H9 (cell line): ENCODE results near the gene USP7. TPM values are rescaled to one million over a fixed set of nuclear protein-coding genes. Genes with fewer than 3 reads are reported as not detected.
A peak's percentile ranks its signal among the peaks of the same experiment; 100 is the strongest.

Source experiments
- DNase-seq: peaks from one replicate; pipeline ENCODE4 v3.0.0-alpha.2; 2017
- H2AFZ ChIP-seq: one replicate; pipeline ENCODE4 v1.6.1; 2013; ENCODE audit warnings: mild to moderate bottlenecking, low read length, control low read depth, moderate library complexity
- H2AK5ac ChIP-seq: 2 replicates; pipeline ENCODE4 v1.6.1; 2013; ENCODE audit warnings: low read length, control low read depth, mixed read lengths; ENCODE audit not compliant: insufficient read length
- H2BK120ac ChIP-seq: one replicate; pipeline ENCODE4 v1.6.1; 2013; ENCODE audit warnings: low read depth, mild to moderate bottlenecking, low read length, control low read depth, inconsistent platforms; ENCODE audit not compliant: poor library complexity, severe bottlenecking
- H2BK12ac ChIP-seq: 2 replicates; pipeline ENCODE4 v1.6.1; 2013; ENCODE audit warnings: low read length, control low read depth, mixed read lengths, low read depth; ENCODE audit not compliant: insufficient read length
- H2BK15ac ChIP-seq: 2 replicates; pipeline ENCODE4 v1.6.1; 2013; ENCODE audit warnings: low read depth, low read length, control low read depth
- H2BK20ac ChIP-seq: one replicate; pipeline ENCODE4 v1.6.1; 2013; ENCODE audit warnings: low read depth, mild to moderate bottlenecking, low read length, control low read depth, inconsistent platforms; ENCODE audit not compliant: poor library complexity, severe bottlenecking
- H2BK5ac ChIP-seq: 2 replicates; pipeline ENCODE4 v1.6.1; 2013; ENCODE audit warnings: low read length, control low read depth, mixed read lengths; ENCODE audit not compliant: insufficient read length
- H3K14ac ChIP-seq: 2 replicates; pipeline ENCODE4 v1.6.1; 2013; ENCODE audit warnings: low read length, control low read depth; ENCODE audit not compliant: insufficient read depth
- H3K18ac ChIP-seq: 2 replicates; pipeline ENCODE4 v1.6.1; 2013; ENCODE audit warnings: low read depth, mild to moderate bottlenecking, mixed read lengths, low read length, control low read depth; ENCODE audit not compliant: insufficient read length
- H3K23ac ChIP-seq: 2 replicates; pipeline ENCODE4 v1.6.1; 2013; ENCODE audit warnings: low read length, control low read depth, mixed read lengths, low read depth; ENCODE audit not compliant: insufficient read length
- H3K23me2 ChIP-seq: 2 replicates; pipeline ENCODE4 v1.6.1; 2013; ENCODE audit warnings: low read depth, mild to moderate bottlenecking, mixed read lengths, low read length, control low read depth; ENCODE audit not compliant: insufficient read length, poor library complexity, severe bottlenecking
- H3K27ac ChIP-seq: 2 replicates; pipeline ENCODE4 v1.5.1; 2013; ENCODE audit warnings: low read length, control low read depth, mixed read lengths, low read depth; ENCODE audit not compliant: insufficient read length
- H3K27me3 ChIP-seq: 2 replicates; pipeline ENCODE4 v1.6.1; 2013; ENCODE audit warnings: low read length, control low read depth, inconsistent platforms; ENCODE audit not compliant: insufficient read depth
- H3K4ac ChIP-seq: 2 replicates; pipeline ENCODE4 v1.6.1; 2013; ENCODE audit warnings: low read depth, mild to moderate bottlenecking, control low read depth, inconsistent platforms, low read length, moderate library complexity
- H3K4me1 ChIP-seq: 2 replicates; pipeline ENCODE4 v1.6.1; 2013; ENCODE audit warnings: low read length, control low read depth, inconsistent platforms; ENCODE audit not compliant: insufficient read depth
- H3K4me2 ChIP-seq: 2 replicates; pipeline ENCODE4 v1.6.1; 2013; ENCODE audit warnings: low read length, control low read depth, mixed read lengths; ENCODE audit not compliant: insufficient read length, insufficient read depth
- H3K56ac ChIP-seq: 2 replicates; pipeline ENCODE4 v1.6.1; 2013; ENCODE audit warnings: low read depth, mild to moderate bottlenecking, mixed read lengths, low read length, control low read depth; ENCODE audit not compliant: insufficient read length
- H3K79me1 ChIP-seq: 2 replicates; pipeline ENCODE4 v1.6.1; 2013; ENCODE audit warnings: low read depth, mild to moderate bottlenecking, moderate library complexity, low read length, control low read depth, inconsistent platforms; ENCODE audit not compliant: insufficient read depth, poor library complexity, severe bottlenecking
- H3K79me2 ChIP-seq: 2 replicates; pipeline ENCODE4 v1.6.1; 2013; ENCODE audit warnings: low read length, control low read depth, inconsistent platforms; ENCODE audit not compliant: insufficient read depth
- H3K9ac ChIP-seq: 2 replicates; pipeline ENCODE4 v1.6.1; 2013; ENCODE audit warnings: low read length, control low read depth, mixed read lengths; ENCODE audit not compliant: insufficient read length; ENCODE audit errors: extremely low read depth
- H3K9me3 ChIP-seq: one replicate; pipeline ENCODE4 v1.6.1; 2013; ENCODE audit warnings: low read depth, low read length, inconsistent platforms; ENCODE audit not compliant: control insufficient read depth
- H3T11ph ChIP-seq: one replicate; pipeline ENCODE4 v1.6.1; 2013; ENCODE audit warnings: mild to moderate bottlenecking, low read length, control low read depth, inconsistent platforms
- H4K20me1 ChIP-seq: one replicate; pipeline ENCODE4 v1.6.1; 2013; ENCODE audit not compliant: control insufficient read depth, insufficient read length, insufficient read depth
- H4K5ac ChIP-seq: 2 replicates; pipeline ENCODE4 v1.6.1; 2013; ENCODE audit warnings: low read depth, mild to moderate bottlenecking, mixed read lengths, low read length, control low read depth; ENCODE audit not compliant: insufficient read length
- H4K8ac ChIP-seq: replicated peaks from 2 replicates; pipeline ENCODE4 v1.6.1; 2013; ENCODE audit warnings: low read length, control low read depth, mixed read lengths, low read depth; ENCODE audit not compliant: insufficient read length
- H4K91ac ChIP-seq: 2 replicates; pipeline ENCODE4 v1.6.1; 2013; ENCODE audit warnings: low read depth, mild to moderate bottlenecking, moderate library complexity, mixed read lengths, low read length, control low read depth; ENCODE audit not compliant: insufficient read length
- H3K27ac Mint-ChIP-seq, 3 experiments: 2 replicates in 2 of 3; 3 replicates in 1 of 3; pipeline ENCODE4 v1.8.0; 2020 to 2021; ENCODE audit warnings: mixed read lengths in 3 of 3, mild to moderate bottlenecking in 1 of 3, moderate library complexity in 1 of 3
- H3K27me3 Mint-ChIP-seq: 2 replicates; pipeline ENCODE4 v1.8.0; 2021; ENCODE audit warnings: low read depth, mild to moderate bottlenecking, moderate library complexity, mixed read lengths
- H3K36me3 Mint-ChIP-seq, 3 experiments: 2 replicates in 2 of 3; 3 replicates in 1 of 3; pipeline ENCODE4 v1.8.0; 2020 to 2021; ENCODE audit warnings: low read depth in 3 of 3, mixed read lengths in 3 of 3; ENCODE audit not compliant: insufficient read depth in 1 of 3
- H3K4me1 Mint-ChIP-seq, 2 experiments: 2 replicates each; pipeline ENCODE4 v1.8.0; 2020; ENCODE audit warnings: mixed read lengths in 2 of 2
- H3K4me3 Mint-ChIP-seq, 2 experiments: 2 replicates in 1 of 2; 3 replicates in 1 of 2; pipeline ENCODE4 v1.8.0; 2020 to 2021; ENCODE audit warnings: mild to moderate bottlenecking in 2 of 2, mixed read lengths in 2 of 2, moderate library complexity in 1 of 2
- H3K9me3 Mint-ChIP-seq, 2 experiments: 2 replicates in 1 of 2; 3 replicates in 1 of 2; pipeline ENCODE4 v1.8.0; 2020; ENCODE audit warnings: mild to moderate bottlenecking in 2 of 2, mixed read lengths in 2 of 2, moderate library complexity in 1 of 2
- CTCF ChIP-seq: fragments of 200-600 bp; sonication (generic); conservative IDR thresholded peaks from 3 replicates; pipeline ENCODE4 v1.8.0; 2021; ENCODE audit warnings: antibody characterized with exemption, mild to moderate bottlenecking
- WGBS: extraction: QIAGEN DNeasy Blood & Tissue Kit; methylation state at CpG from one replicate; pipeline ENCODE4 v1.1.7; 2013; ENCODE audit warnings: missing lambda C conversion rate, low lambda C conversion rate, mixed read lengths; ENCODE audit not compliant: insufficient read length; ENCODE audit errors: extremely low coverage; 5-methylcytosine and 5-hydroxymethylcytosine counted together
- total RNA-seq: library from RNA; stranded (reverse); gene quantifications from 2 replicates; pipeline ENCODE4 v1.2.1, GENCODE V29; 2021

Gene USP7
- total RNA-seq, 1 experiment from 2014 or later: 192 TPM

- Histone ChIP-seq H3K79me2 (no peaks in the 10 kb centered on the region), H4K8ac (no peak overlapping the region), H4K5ac (no peak overlapping the region), H3T11ph (no peak overlapping the region), H3K14ac (no peak overlapping the region), H2AK5ac (no peak overlapping the region), H3K4ac (no peak overlapping the region), H3K4me2 (no peak overlapping the region), H3K23me2 (no peaks in the 10 kb centered on the region), H3K9me3 (no peaks in the 10 kb centered on the region), H3K27me3 (no peaks in the 10 kb centered on the region), H3K27ac (no peak overlapping the region), H3K23ac (no peak overlapping the region), H2BK12ac (no peak overlapping the region), H4K20me1 (no peaks in the 10 kb centered on the region), H3K79me1 (no peaks in the 10 kb centered on the region), H2BK15ac (no peak overlapping the region), H2BK120ac (no peak overlapping the region), H3K4me1 (no peaks in the 10 kb centered on the region), H2BK20ac (no peak overlapping the region), H3K9ac (no peak overlapping the region), H3K56ac (no peak overlapping the region), H3K18ac (no peak overlapping the region), H2AFZ (no peak overlapping the region), H4K91ac (no peak overlapping the region), H2BK5ac (no peak overlapping the region)
- DNase-seq: no peak
- no peak overlapping the region for H3K4me3 Mint-ChIP-seq
- no CpG with 5 or more reads among the region's 9 CpGs for WGBS
- peaks cover 0 to 9% of the 10 kb centered on the region in 2 experiments; a peak in 2 of 4 replicates for H3K4me1 Mint-ChIP-seq
- H3K27ac Mint-ChIP-seq: peak overlapping the region; percentile 63 to 93 (median 76); a peak in 5 of 7 replicates
- no peak for TF ChIP-seq CTCF
- no peaks in the 10 kb centered on the region for H3K27me3 Mint-ChIP-seq
- peaks cover 79 to 97% (median 94%) of the 10 kb centered on the region in 3 experiments for H3K36me3 Mint-ChIP-seq
- no peaks in the 10 kb centered on the region for H3K9me3 Mint-ChIP-seq
These were observed 63.9 kb downstream of the USP7 start for GRCh38 chr16:8899709-8900317.
